Measurements from ENCODE around the gene HMGCS2. TPM values are rescaled to one million over a fixed set of nuclear protein-coding genes. Genes with fewer than 3 reads are reported as not detected.
A peak's percentile ranks its signal among the peaks of the same experiment; 100 is the strongest.
"Not testable (repeated sequence)": the region's sequence is repeated elsewhere in the genome, so short reads cannot be mapped to it uniquely, and the experiment has no call there.

HMGCS2 gene
- total RNA-seq, 1 donor from 2014 or later, result 161 TPM

DNA sequence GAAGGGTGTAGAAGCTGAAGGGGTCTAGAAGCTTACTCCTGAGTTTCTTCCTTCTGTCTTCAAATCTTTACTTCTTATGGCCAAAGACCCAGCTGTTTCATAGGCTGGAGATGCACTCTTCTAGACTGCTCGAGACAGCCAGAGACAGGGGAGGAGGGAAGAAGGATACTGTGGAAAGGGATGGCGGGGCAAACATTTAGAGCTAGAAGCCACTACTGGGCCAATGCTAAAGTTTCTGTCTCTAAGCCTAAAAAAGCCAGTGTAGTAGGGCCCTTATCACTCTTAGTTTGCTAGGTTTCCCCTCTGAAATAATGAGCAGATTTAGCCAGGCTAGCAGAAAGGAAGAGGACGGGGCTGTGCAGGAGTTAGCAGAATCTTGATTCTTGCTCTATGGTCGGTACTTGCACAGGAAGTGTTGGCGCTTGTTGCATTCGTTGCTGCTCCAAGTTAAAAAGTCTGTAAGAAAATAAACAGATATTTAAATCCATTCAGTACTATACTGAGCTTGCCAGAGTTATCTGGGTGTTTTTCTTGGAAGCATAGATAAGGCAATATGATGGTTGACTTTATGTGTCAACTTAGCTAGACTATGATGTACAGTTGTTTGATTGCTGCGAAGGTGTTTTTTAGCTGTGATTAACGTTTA is 25.6 kb upstream of the HMGCS2 start:
- ATAC-seq (no peak), DNase-seq (ENCODE audit: missing footprints) (no peak)
- intact Hi-C loops (cut with DNase I), result no loop called here

- ATAC-seq (no peak), DNase-seq (ENCODE audit: missing footprints) (no peak)
- intact Hi-C loops (cut with DNase I), result no loop called here
Observed at GRCh38 chr1:119791377-119791776, 22.7 kb upstream of the HMGCS2 start.

DNA sequence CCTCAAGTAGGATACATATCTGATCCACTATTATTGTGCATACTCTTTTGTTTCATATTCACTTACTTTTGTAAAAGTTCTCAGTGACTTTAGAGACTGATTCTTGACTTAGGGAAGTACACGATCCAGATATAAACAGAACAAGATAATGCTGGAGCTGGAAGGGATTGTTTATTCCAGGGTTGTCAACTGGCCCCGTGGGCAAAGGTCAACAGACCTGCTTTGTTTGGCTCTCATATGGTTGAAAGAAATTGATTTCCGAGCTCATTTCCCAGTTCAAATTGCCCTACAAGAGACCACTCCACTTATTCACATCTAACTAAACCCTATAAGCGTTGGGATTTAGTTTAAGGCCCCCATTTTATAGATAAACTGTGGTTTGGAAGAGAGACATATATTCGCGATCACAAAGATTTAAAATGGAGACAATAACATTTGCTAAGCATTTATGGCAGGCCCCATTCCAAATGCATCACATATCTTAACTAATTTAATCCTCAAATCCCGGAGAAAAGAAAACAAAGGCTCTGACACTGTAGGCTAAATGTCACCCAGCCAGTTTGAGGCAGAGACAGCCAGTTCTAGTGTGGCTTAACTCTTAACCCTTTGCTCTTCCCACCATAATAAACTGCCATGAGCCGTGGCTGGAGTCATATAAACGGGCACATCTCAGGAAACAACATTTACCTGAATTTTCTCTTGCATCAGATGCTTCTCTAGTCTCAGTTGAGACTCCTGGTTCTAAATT is 21.9 kb upstream of the HMGCS2 start:
- DNase-seq (ENCODE audit: missing footprints) (no peak), ATAC-seq (no peak)
- intact Hi-C loops (cut with DNase I), result no loop called here

DNA sequence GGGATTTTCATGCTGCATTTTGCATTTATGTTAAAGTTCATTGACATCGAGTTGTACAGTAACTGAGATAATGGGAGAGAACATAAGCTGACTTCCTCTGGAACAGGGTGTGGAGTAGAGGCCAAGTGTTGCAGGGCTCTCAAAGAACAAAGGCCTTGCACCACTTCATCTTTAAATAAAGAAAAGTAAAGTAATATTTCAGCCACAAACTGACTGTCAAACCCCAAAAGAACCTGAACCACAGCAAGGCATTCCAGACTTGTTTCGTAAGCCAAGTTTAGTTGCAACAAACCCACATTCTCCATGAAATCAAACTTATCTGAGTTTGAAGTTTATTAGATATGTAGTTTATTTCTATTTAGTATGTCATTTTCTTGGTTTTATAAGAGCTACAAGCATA is 19.1 kb upstream of the HMGCS2 start:
- DNase-seq (ENCODE audit: missing footprints) (no peak), ATAC-seq (no peak)
- intact Hi-C loops (cut with DNase I), result no loop called here

DNA sequence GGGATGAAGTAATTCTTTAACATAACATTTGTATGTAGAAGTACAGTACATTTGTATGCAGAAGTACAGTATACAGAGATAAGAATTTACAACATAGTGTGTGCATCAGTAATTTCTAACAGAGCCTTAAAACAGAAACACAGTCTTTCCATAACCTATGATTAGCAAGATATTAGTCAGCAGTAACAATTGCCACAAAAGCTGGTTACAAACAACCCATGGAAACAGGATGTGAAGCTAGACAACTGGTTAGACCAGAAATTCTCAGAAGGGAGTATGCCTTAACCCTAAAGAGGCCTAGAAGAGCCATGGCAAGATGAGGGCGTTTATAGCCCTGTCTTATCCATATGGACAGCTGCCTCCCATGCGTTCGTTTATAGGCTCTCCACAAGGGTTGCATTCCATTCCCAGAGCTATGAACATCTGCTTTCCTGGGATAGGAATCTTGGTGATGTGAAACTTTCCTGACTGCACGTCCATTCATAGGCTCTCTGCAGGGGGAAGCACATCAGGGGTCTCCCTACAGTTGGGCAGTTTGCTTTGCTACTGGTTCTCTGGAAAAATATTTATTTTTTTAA is 17.9 kb upstream of the HMGCS2 start:
- ATAC-seq; DNase-seq (ENCODE audit: missing footprints); intact Hi-C loops (cut with DNase I): not testable (repeated sequence)

- intact Hi-C loops (cut with DNase I); ATAC-seq; DNase-seq (ENCODE audit: missing footprints): not testable (repeated sequence)
Observed at GRCh38 chr1:119786046-119786445, 17.3 kb upstream of the HMGCS2 start.

DNA sequence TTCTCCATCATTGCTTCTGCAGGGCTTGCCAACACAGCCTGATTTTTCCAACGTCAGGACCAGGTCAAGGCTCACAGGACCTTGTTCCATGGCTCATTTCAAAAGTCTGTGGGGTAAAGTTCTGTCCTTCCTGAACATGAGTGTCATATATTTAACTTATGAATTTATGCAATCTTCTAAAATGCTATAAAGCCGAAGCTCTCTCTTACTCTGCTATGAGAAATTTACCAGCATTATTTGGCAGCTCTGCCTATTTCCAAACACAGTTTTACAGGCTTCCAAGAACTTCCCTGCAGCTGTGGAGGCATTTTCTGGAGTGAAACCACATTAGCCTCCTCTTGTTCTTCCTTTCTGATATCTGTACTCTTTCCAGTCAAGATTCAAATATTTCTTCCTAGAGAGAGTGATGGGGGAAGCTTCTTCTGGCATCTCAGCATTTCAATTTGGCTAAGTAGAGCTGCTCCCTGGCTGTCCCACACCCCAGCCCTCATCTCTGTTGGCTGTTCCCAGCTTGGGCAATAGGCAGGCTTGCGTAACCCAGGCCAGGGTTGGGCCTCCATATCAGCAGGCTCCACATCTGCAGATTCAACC is 15.6 kb upstream of the HMGCS2 start:
- peak; percentile 83 for ATAC-seq

DNA sequence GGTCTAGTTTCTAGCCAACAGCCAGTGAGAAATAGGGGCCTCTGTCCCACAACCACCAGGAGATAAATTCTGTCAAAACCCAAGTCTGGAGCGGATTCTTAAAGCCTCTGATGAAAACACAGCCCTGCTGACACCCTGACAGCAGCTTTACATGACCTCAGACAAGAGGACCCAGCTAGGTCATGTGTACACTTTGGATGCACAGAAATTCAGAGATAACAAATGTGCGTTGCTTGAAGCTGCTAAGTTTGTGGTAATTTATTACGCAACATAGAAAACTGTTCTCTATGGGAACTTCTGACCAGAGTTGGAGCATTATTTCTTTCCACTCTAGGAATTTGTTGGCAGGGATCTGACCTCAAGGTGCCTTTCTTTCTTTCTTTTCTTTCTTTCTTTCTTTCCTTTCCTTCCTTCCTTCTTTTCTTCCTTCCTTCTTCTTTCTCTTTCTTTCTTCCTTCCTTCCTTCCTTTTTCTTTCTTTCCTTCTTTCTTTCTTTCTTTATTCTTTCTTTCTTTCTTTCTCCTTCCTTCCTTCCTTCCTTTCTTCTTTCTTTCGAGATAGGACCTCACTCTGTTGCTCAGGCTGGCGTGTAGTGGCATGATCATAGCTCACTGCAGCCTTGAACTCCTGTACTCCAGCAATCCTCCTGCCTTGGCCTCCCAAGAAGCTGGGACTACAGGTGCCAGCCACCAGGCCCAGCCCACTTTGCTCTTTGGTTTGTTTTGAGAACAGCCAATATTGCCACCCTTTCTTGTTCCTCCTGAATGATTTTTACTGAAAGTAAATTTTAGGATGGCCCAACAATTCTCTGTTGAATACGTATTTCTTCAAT is 14.9 kb upstream of the HMGCS2 start:
- DNase-seq (ENCODE audit: missing footprints) (no peak), ATAC-seq (peak; percentile 14)
- intact Hi-C loops (cut with DNase I), result no loop called here

More for the DNA sequence above, 15.6 kb upstream of the HMGCS2 start:
- peak; percentile 89 for DNase-seq (ENCODE audit: missing footprints)
- intact Hi-C loops (cut with DNase I), result no loop called here

DNA sequence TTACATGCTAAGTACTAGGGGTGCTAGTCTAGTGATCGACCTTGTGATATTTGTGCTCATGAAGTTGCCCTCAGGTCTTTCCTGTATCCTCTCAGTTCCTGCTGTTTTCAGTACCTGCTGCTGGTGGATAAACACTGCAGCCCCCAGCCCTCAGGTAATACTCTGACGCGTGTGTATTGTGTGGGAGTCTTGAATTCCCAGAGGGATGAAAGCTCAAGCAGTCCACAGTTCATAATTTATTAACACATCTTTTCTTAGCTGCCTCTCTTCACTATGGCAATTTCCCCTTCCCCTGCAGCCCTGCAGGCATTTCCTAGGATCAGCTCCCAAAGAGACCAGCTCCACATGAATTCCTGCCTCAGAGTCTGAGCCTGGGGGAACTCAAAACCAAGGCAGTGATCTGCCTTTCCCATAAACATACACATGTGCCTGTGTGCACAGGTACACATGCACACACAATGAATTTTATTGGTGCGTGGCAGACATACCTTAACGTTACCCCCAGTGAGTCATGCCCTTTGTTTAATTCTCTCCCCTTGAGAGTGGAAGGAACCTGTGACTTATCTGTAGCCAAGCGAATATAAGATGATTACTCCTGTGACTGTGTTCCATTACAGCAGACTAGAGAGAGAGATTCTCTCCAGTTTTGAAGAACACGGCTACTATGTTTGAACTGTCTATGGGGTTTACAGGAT is 14.1 kb upstream of the HMGCS2 start:
- ATAC-seq (no peak), DNase-seq (ENCODE audit: missing footprints) (no peak)
- intact Hi-C loops (cut with DNase I), result no loop called here

DNA sequence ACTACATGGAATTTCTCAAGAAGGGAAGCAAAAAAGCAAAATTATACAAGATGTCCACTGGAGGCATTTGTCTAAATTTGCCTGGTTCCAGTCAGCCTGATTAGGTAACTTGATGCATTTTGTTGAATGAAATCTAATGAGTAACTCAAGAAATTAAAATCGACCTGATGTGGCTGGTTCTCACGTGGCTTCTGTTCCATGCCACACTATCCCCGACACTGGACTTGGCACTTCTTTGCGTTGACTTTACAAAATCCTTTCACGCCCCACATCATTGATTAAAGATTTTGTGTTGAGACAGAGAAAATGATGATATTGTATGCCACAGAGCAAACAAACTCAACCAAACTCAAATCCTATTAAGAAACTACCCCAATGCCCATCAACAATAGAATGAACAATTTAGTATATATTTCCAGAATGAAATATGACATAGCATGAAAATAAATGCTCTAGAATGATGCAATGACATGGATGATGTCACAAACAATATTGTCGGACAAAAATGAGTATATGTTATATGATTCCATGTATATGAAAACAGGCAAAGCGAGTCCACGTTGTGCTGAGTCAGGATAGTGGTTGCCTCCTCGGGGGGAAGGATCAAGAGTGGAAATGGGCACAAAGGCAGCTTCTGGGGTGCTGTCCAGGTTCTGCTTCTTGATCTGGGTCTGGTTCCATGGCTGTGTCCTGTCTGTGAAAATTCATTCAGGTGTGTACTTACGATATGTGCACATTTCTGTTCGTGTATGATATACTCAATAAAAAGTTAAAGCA is 12.9 kb upstream of the HMGCS2 start:
- intact Hi-C loops (cut with DNase I), result no loop called here
- DNase-seq (ENCODE audit: missing footprints) (no peak), ATAC-seq (no peak)

DNA sequence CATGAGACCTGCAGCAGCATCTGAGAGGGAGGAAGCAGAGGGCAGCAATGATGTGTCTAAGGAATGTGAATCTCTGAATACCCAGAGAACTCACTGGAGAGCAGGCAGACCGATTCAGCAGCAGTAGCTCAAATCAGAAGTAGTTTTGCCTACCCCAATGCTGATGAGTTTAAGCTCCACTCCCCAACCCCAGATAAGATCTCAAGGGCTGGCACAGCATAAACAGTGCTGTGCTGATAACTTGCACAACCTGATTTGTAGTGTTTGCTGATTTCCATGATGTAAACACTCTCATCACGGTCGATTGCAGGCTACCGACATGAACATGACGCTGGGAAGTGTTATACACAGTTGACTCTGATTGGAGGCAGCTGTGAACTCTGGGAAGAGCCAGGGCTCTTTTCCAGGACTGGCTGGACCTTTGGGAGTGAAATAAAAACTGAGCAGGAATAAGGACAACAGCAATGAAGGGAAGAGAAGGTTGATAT is 11.2 kb upstream of the HMGCS2 start:
- intact Hi-C loops (cut with DNase I), result no loop called here
- no peak for DNase-seq (ENCODE audit: missing footprints)
- peak; percentile 83 for ATAC-seq

DNA sequence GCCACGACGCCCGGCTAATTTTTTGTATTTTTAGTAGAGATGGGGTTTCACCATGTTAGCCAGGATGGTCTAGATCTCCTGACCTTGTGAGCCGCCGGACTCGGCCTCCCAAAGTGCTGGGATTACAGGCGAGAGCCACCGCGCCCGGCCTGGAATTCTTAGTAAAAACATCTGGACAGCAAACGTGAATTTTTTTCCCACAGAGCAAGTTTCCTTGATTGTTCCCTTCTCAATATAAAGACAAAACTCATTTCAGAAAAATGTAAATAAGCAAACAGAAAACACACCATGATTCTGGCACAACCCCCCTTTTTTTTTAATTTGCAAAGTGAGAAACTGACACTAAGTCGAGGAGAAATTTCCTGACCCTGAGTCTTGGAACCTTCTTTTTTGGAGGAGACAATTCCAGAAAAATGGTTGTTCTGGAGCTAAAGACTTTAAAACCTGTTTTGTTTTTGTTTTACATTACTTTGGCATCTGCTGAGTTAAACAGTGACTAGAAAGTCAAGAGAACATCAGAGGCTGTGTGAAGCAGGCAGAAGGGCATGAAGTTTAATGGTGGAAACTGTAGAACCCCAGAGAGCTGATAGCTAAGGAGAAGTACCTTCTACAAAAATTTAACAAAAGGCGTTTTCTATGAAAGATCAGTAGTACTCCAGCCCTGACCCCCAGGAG is 10.3 kb upstream of the HMGCS2 start:
- DNase-seq (ENCODE audit: missing footprints) (no peak), ATAC-seq (no peak)
- intact Hi-C loops (cut with DNase I), result no loop called here

DNA sequence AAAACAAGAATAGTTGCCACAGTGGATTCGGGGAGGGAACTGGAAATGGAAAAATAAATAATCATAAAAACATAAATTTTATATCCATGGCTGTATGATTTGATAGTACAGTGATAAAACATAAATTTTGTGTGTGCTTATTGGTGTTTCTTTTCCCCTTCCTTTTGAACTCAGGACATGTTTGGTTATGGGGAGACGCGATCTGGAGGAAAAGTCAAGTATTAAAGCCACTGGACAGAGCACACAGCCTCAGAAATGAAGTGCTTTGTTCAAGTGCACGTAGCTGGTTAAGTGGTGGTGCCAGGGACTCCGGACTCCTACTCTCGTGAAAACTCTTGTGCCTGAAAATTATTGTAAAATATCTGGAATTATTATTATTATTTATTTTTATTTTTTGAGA is 9.7 kb upstream of the HMGCS2 start:
- intact Hi-C loops (cut with DNase I), result no loop called here
- DNase-seq (ENCODE audit: missing footprints) (no peak), ATAC-seq (no peak)

DNA sequence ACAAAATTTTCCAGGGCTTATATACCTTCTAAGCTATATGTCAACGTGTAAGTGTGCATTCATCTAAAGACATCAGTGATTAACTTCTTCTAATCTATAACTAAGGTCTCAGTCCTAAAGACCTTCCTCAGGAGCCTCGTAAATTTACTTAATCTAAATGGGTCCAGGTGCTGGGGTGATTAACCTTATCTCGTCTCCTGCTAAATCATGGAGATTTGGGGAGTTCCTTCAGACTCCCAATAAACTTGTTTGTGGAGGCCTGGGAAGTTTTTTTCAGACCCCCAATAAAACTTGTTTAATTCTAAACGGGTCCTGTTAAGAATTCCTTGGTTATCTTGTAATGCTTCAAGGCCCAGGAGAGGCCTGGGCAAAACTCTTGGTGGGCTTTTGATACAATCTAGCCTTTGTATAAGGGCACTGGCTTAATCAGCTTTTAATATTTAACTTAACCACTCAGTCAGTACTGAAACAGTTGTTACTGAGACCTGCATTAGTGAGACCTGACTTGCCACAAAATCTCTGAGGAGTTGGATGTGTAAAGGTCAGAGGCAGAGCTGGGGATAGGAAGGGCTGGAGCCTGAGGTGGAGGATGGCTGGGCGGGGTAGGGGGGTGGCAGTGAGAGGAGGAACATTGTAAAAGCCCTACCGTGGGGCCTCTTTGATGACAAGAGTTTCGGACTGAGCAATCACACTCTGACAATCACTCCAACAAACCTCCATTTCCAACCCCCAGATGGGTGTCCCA is 6.2 kb upstream of the HMGCS2 start:
- no peak for ATAC-seq
- intact Hi-C loops (cut with DNase I), result no loop called here
- DNase-seq (ENCODE audit: missing footprints), result no peak

- intact Hi-C loops (cut with DNase I), result no loop called here
- no peak for DNase-seq (ENCODE audit: missing footprints)
- peak; percentile 66 for ATAC-seq
Observed at GRCh38 chr1:119773711-119774241, 5.1 kb upstream of the HMGCS2 start.

DNA sequence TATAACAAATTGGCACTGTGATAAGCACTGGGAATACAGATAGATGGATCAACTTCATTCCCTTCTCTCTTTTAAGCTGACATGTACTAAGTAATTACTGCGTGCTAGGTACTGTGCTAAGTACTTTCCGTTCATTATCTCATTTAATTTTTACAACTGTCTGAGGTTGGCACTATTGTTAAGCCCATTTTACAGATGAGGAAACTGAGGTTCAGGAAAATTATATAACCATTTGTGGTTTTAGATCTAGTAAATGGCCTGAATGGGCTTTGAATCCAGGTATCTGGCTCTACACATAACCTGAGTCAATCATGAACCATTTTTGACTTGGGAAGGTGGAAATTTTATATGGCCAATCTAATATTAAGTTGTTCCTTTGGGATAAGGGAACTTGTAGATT is 3.6 kb upstream of the HMGCS2 start:
- ATAC-seq (no peak), DNase-seq (ENCODE audit: missing footprints) (no peak)
- intact Hi-C loops (cut with DNase I), result no loop called here
